H1 (cell line): ENCODE measurements around the gene CALU. TPM values are rescaled to one million over a fixed set of nuclear protein-coding genes. Genes with fewer than 3 reads are reported as not detected.

Source experiments
- CTCF ChIA-PET: fragments of 300-600 bp; sonication (Branson Sonifier 250); formaldehyde crosslinking; loops from one replicate; lab custom pipeline; 2021; ENCODE audit not compliant: partially characterized antibody; lab: Charles Lee
- POLR2A ChIA-PET: fragments of 300-600 bp; sonication (Branson Sonifier 250); formaldehyde crosslinking; loops from one replicate; lab custom pipeline; 2021; ENCODE audit warnings: inconsistent platforms; ENCODE audit not compliant: partially characterized antibody; lab: Charles Lee
- DNase-seq, 2 experiments: peaks; one replicate each; pipeline versions ENCODE4 v3.0.0 to v3.0.0-alpha.2; 2010 to 2022; ENCODE audit warnings: low spot score in 2 of 2, low read depth in 1 of 2, mixed read lengths in 1 of 2
- FAIRE-seq: peaks from 2 replicates; lab custom pipeline; 2011; peaks lifted over from hg19 to GRCh38; lab: Jason Lieb, UNC
- H2AFZ ChIP-seq: 2 replicates; pipeline ENCODE4 v1.8.1; 2012; ENCODE audit warnings: low read length, inconsistent platforms
- H2AK5ac ChIP-seq: 2 replicates; pipeline ENCODE4 v1.6.1; 2013; ENCODE audit warnings: low read depth, low read length
- H2BK120ac ChIP-seq: replicated peaks from 2 replicates; pipeline ENCODE3; 2013; ENCODE audit warnings: low read depth, low read length, inconsistent platforms
- H2BK12ac ChIP-seq: 2 replicates; pipeline ENCODE4 v1.6.1; 2013; ENCODE audit warnings: low read depth, low read length
- H2BK15ac ChIP-seq: 2 replicates; pipeline ENCODE4 v1.6.1; 2013; ENCODE audit warnings: low read length
- H2BK20ac ChIP-seq: 2 replicates; pipeline ENCODE4 v1.6.1; 2013; ENCODE audit warnings: low read length
- H2BK5ac ChIP-seq: 2 replicates; pipeline ENCODE4 v1.6.1; 2013; ENCODE audit warnings: low read depth, low read length
- H3K14ac ChIP-seq: 2 replicates; pipeline ENCODE4 v1.6.1; 2013; ENCODE audit warnings: inconsistent platforms; ENCODE audit not compliant: insufficient read length
- H3K18ac ChIP-seq: 2 replicates; pipeline ENCODE4 v1.6.1; 2013; ENCODE audit warnings: low read length; ENCODE audit errors: extremely low read depth
- H3K23ac ChIP-seq: 2 replicates; pipeline ENCODE4 v1.6.1; 2013; ENCODE audit warnings: inconsistent platforms; ENCODE audit not compliant: insufficient read length
- H3K23me2 ChIP-seq: 2 replicates; pipeline ENCODE4 v1.6.1; 2013; ENCODE audit warnings: low read depth, low read length
- H3K27ac ChIP-seq: 2 replicates; pipeline ENCODE4 v1.6.1; 2011; ENCODE audit warnings: low read depth, low read length, inconsistent platforms
- H3K27me3 ChIP-seq, 4 experiments: replicated peaks in 1 of 4; 1 replicate in 1 of 4; 2 replicates in 3 of 4; pipeline versions ENCODE4 v1.6.1 to v1.8.1; 2011 to 2013; ENCODE audit warnings: low read length in 3 of 4, mild to moderate bottlenecking in 3 of 4, inconsistent platforms in 2 of 4, mixed read lengths in 2 of 4, moderate library complexity in 1 of 4; ENCODE audit not compliant: control insufficient read depth in 3 of 4, insufficient read depth in 3 of 4; ENCODE audit errors: extremely low read depth in 1 of 4
- H3K36me3 ChIP-seq, 4 experiments: 2 replicates each; pipeline versions ENCODE4 v1.6.1 to v1.8.1; 2011 to 2013; ENCODE audit warnings: mild to moderate bottlenecking in 4 of 4, low read length in 3 of 4, moderate library complexity in 2 of 4, control low read depth in 1 of 4, inconsistent platforms in 1 of 4; ENCODE audit not compliant: insufficient read depth in 4 of 4, control insufficient read depth in 2 of 4
- H3K4ac ChIP-seq: replicated peaks from 2 replicates; pipeline ENCODE3; 2013; ENCODE audit warnings: low read length, low read depth, mixed read lengths, inconsistent platforms; ENCODE audit not compliant: insufficient read length
- H3K4me1 ChIP-seq, 4 experiments: replicated peaks in 1 of 4; 1 replicate in 1 of 4; 2 replicates in 3 of 4; pipeline versions ENCODE4 v1.6.1 to v1.8.1; 2011 to 2013; ENCODE audit warnings: low read length in 3 of 4, inconsistent platforms in 2 of 4, mixed read lengths in 1 of 4; ENCODE audit not compliant: insufficient read depth in 4 of 4, control insufficient read depth in 3 of 4
- H3K4me2 ChIP-seq, 2 experiments: 2 replicates each; pipeline versions ENCODE4 v1.6.1 to v1.8.1; 2011 to 2013; ENCODE audit warnings: low read depth in 2 of 2, low read length in 2 of 2, control low read depth in 1 of 2, inconsistent platforms in 1 of 2, mild to moderate bottlenecking in 1 of 2; ENCODE audit not compliant: insufficient read depth in 1 of 2
- H3K4me3 ChIP-seq, 4 experiments: fragments of 200-600, 300-600 bp in 1 of 4; sonication (generic), shearing (Covaris generic), sonication (Bioruptor Twin) in 1 of 4; 2 replicates each; pipeline versions ENCODE4 v1.5.1 to v1.8.1; 2011 to 2016; ENCODE audit warnings: low read length in 4 of 4, low read depth in 3 of 4, control low read depth in 2 of 4, inconsistent platforms in 2 of 4, mild to moderate bottlenecking in 2 of 4, mixed read lengths in 1 of 4, moderate library complexity in 1 of 4; ENCODE audit not compliant: insufficient read depth in 2 of 4; ENCODE audit errors: extremely low read depth in 1 of 4
- H3K56ac ChIP-seq: replicated peaks from 2 replicates; pipeline ENCODE3; 2013; ENCODE audit warnings: low read depth, mild to moderate bottlenecking, mixed read lengths, low read length, inconsistent platforms; ENCODE audit not compliant: insufficient read length
- H3K79me1 ChIP-seq: 2 replicates; pipeline ENCODE4 v1.6.1; 2013; ENCODE audit warnings: low read depth, low read length, control low read depth
- H3K79me2 ChIP-seq, 2 experiments: 2 replicates each; pipeline versions ENCODE4 v1.6.1 to v1.8.1; 2012 to 2013; ENCODE audit warnings: low read length in 2 of 2, mild to moderate bottlenecking in 2 of 2, inconsistent platforms in 1 of 2; ENCODE audit not compliant: insufficient read depth in 2 of 2, control insufficient read depth in 1 of 2
- H3K9ac ChIP-seq, 4 experiments: replicated peaks in 1 of 4; 1 replicate in 1 of 4; 2 replicates in 3 of 4; pipeline versions ENCODE4 v1.6.1 to v1.8.1; 2011 to 2013; ENCODE audit warnings: low read depth in 3 of 4, low read length in 3 of 4, control low read depth in 2 of 4, mild to moderate bottlenecking in 2 of 4, moderate library complexity in 2 of 4, inconsistent platforms in 1 of 4; ENCODE audit errors: extremely low read depth in 1 of 4
- H3K9me3 ChIP-seq, 2 experiments: 2 replicates each; pipeline versions ENCODE4 v1.6.1 to v1.8.1; 2012 to 2013; ENCODE audit warnings: mild to moderate bottlenecking in 2 of 2, moderate library complexity in 2 of 2, control low read depth in 1 of 2, inconsistent platforms in 1 of 2, low read depth in 1 of 2, low read length in 1 of 2, mixed read lengths in 1 of 2; ENCODE audit not compliant: insufficient read depth in 2 of 2
- H4K20me1 ChIP-seq, 2 experiments: replicated peaks in 1 of 2; 2 replicates each; pipeline versions ENCODE3 to v1.8.1; 2011 to 2013; ENCODE audit warnings: inconsistent platforms in 2 of 2, low read length in 2 of 2, mild to moderate bottlenecking in 1 of 2; ENCODE audit not compliant: insufficient read depth in 2 of 2, control insufficient read depth in 1 of 2
- H4K5ac ChIP-seq: 2 replicates; pipeline ENCODE4 v1.6.1; 2013; ENCODE audit warnings: low read length, low read depth, mixed read lengths, inconsistent platforms; ENCODE audit not compliant: insufficient read length
- H4K8ac ChIP-seq: 2 replicates; pipeline ENCODE4 v1.8.0; 2013; ENCODE audit warnings: mild to moderate bottlenecking, moderate library complexity, low read length, inconsistent platforms; ENCODE audit not compliant: insufficient read depth; ENCODE audit errors: extremely low read depth
- H4K91ac ChIP-seq: replicated peaks from 2 replicates; pipeline ENCODE3; 2013; ENCODE audit warnings: low read length, mixed read lengths, inconsistent platforms; ENCODE audit not compliant: insufficient read length
- CBX8 ChIP-seq: fragments of 300-800, 300-1000 bp; sonication (generic); IDR thresholded peaks from 2 replicates; pipeline ENCODE4 v1.7.1; 2016; ENCODE audit warnings: low read depth, low read length, borderline replicate concordance
- CEBPB ChIP-seq: IDR thresholded peaks from 2 replicates; pipeline ENCODE4 v1.6.1; 2012; ENCODE audit warnings: low read depth, low read length
- CHD2 ChIP-seq: IDR thresholded peaks from 2 replicates; pipeline ENCODE4 v1.6.1; 2012; ENCODE audit warnings: low read length, improper control_type of control experiment
- NANOG ChIP-seq: IDR thresholded peaks from 2 replicates; pipeline ENCODE4 v1.6.1; 2011; ENCODE audit warnings: low read length, low read depth, mild to moderate bottlenecking, inconsistent platforms; ENCODE audit not compliant: insufficient read depth, poor library complexity, severe bottlenecking
- WGBS, 2 experiments: shearing (Covaris generic) in 1 of 2; methylation state at CpG; one replicate each; pipeline versions ENCODE4 v1.1.6 to v1.1.7; 2013 to 2015; ENCODE audit warnings: low lambda C conversion rate in 2 of 2, mixed read lengths in 2 of 2, inconsistent platforms in 1 of 2, low coverage in 1 of 2, missing lambda C conversion rate in 1 of 2; ENCODE audit not compliant: insufficient replicate concordance in 2 of 2, insufficient coverage in 1 of 2, insufficient read length in 1 of 2; ENCODE audit errors: extremely low coverage in 1 of 2, missing lambda C conversion rate in 1 of 2; 5-methylcytosine and 5-hydroxymethylcytosine counted together
- polyA plus RNA-seq, 7 experiments: library from polyadenylated mRNA; depleted of rRNA in 3 of 7; stranded (reverse) in 5 of 7; unstranded in 2 of 7; fragments of >200 nt in 5 of 7; fragments of 200-250 nt in 2 of 7; gene quantifications; 1 replicate in 5 of 7; 2 replicates in 1 of 7; 4 replicates in 1 of 7; pipeline versions ENCODE4 v1.2.1 to v1.2.3, GENCODE V29; 2011 to 2013; ENCODE audit warnings: missing spikeins in 2 of 7, mixed read lengths in 2 of 7
- total RNA-seq: library from RNA; stranded (reverse); fragmentation: NEBNext Ultra II Directional; extraction: Animal tissue kit (Norgen Biotek cat#: 25700); gene quantifications from 2 replicates; pipeline ENCODE4 v1.2.1, GENCODE V29; 2021

CALU gene
- total and polyA plus RNA-seq, 2 of the 8 experiments (the other 6 are each of a cell fraction or from before 2014, with no cell fraction given) = 67.2 to 170 TPM

GRCh38 chr7:128699196-128699712, 39.9 kb upstream of the CALU start:
- H4K91ac ChIP-seq = no peak overlapping the region
- TF ChIP-seq CHD2 (no peak), CEBPB (0 out of 2 replicates have a peak, but pooled peaks have one; percentile 30), CBX8 (no peak), NANOG (no peak)
- H3K4me1 ChIP-seq = peaks cover 3 to 18% (median 5%) of the 10 kb centered on the region in 4 experiments
- peak overlapping the region in 1 of 4 experiments; percentile 29; a peak in 1 of 8 replicates for H3K4me3 ChIP-seq
- H4K20me1 ChIP-seq = no peaks in the 10 kb centered on the region
- no peak overlapping the region for H3K9ac ChIP-seq
- no peak overlapping the region for H2BK5ac ChIP-seq
- H3K79me1 ChIP-seq = no peaks in the 10 kb centered on the region
- no peak overlapping the region for H3K56ac ChIP-seq
- CTCF ChIA-PET = interaction anchor here (0.7 to 2.9 kb wide), 9 partner anchors 9 to 301 kb away, joined by 3 to 10 read pairs (median 4); partner anchors contain the start of gene CALU
- DNase-seq (no peak), FAIRE-seq (no peak)
- H3K36me3 ChIP-seq = no peaks in the 10 kb centered on the region
- H3K27me3 ChIP-seq = no peaks in the 10 kb centered on the region; a peak in 2 of 7 replicates
- H3K18ac ChIP-seq = no peak overlapping the region
- H3K4ac ChIP-seq = no peak overlapping the region
- H2AK5ac ChIP-seq = no peak overlapping the region
- no peaks in the 10 kb centered on the region for H3K79me2 ChIP-seq
- no peak overlapping the region for H3K23ac ChIP-seq
- H4K8ac ChIP-seq = no peak overlapping the region
- 41% methylated on average over 3 of the region's 3 CpGs; no CpG with 5 or more reads in 1 of the 2 experiments for WGBS, 2 experiments
- H2AFZ ChIP-seq = no peak overlapping the region
- no peak overlapping the region for H3K27ac ChIP-seq
- H3K23me2 ChIP-seq = no peaks in the 10 kb centered on the region
- no peak overlapping the region for H2BK12ac ChIP-seq
- no peaks in the 10 kb centered on the region for H3K9me3 ChIP-seq
- H4K5ac ChIP-seq = no peak overlapping the region
- peak overlapping the region; percentile 8 to 57; a peak in 2 of 4 replicates for H3K4me2 ChIP-seq
- H2BK120ac ChIP-seq = no peak overlapping the region
- no peak overlapping the region for H3K14ac ChIP-seq
- no peak overlapping the region for H2BK15ac ChIP-seq
- H2BK20ac ChIP-seq = no peak overlapping the region
- POLR2A ChIA-PET = interaction anchor here (0.7 to 2.0 kb wide), 7 partner anchors 9 to 134 kb away, joined by 3 to 6 read pairs (median 3); partner anchors contain the start of gene CALU
